NOMO-1 treated with DMSO at 0.1 percent for 48 hours (cell line): Measurements from ENCODE around the gene JMY.

ENCODE experiments used
- DNase-seq: peaks from one replicate; lab custom pipeline; 2025; ENCODE audit not compliant: unreplicated experiment; lab: John Stamatoyannopoulos, UW

JMY gene, protein sequence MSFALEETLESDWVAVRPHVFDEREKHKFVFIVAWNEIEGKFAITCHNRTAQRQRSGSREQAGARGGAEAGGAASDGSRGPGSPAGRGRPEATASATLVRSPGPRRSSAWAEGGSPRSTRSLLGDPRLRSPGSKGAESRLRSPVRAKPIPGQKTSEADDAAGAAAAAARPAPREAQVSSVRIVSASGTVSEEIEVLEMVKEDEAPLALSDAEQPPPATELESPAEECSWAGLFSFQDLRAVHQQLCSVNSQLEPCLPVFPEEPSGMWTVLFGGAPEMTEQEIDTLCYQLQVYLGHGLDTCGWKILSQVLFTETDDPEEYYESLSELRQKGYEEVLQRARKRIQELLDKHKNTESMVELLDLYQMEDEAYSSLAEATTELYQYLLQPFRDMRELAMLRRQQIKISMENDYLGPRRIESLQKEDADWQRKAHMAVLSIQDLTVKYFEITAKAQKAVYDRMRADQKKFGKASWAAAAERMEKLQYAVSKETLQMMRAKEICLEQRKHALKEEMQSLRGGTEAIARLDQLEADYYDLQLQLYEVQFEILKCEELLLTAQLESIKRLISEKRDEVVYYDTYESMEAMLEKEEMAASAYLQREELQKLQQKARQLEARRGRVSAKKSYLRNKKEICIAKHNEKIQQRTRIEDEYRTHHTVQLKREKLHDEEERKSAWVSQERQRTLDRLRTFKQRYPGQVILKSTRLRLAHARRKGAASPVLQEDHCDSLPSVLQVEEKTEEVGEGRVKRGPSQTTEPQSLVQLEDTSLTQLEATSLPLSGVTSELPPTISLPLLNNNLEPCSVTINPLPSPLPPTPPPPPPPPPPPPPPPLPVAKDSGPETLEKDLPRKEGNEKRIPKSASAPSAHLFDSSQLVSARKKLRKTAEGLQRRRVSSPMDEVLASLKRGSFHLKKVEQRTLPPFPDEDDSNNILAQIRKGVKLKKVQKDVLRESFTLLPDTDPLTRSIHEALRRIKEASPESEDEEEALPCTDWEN

DNA sequence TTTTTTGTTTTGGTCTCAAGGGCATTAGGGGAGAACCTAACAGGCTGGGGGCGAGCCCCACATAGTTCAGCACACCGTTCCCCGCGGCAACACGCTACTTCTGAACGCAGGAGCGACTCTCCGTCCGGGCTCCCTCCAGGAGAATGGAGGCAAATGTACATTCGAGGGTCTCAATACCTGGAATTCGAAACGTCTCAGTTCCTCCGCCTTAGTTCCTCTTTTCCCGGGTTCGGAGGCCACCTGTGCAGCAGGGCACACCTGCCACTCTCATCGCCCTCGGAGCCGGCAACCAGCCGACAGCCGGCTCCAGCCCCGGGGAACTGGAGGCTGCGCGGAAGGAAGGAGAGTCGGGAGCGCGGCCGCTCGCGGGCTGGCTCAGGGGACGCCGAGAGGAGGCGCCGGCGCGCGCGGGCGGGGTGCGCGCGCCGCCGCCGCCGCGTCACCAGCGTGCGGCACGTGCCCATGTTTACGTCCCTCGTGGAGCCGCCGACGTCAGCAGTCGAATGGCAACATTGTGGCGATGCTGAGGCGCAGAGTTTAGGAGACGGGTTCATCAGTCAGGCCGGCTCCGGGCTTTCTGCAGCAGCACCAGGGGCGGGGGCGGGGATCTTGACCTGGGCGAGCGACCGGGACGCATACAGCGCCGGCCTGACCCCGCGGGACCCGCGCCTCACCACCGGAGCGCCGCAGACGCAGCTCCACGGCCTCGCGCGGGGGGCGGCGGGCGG is at the start of gene JMY:
JMY (plus strand) TSS at position 498 of the 728 bp plus-strand sequence. CDS start 520 bp downstream, outside the sequence.
- peak; percentile 77 for DNase-seq

DNA sequence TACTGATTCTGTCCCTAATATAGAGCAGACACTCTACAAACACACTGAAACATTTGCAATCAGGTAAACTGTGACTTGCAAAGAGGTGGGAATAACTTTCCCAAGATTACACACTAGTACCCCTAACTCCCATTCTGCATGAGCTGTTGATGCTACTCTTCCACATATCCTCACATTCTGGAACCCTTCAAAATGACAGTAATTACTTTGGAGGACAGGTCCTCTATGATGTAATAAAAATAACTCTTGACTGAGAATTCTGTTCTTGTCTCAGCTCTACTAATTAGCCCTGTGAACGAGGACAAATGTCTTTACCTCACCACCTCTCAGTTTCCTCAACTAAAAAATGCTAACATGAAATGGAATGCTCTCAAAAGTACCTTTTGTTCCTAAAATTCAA is 49.5 kb upstream of the JMY start:
- DNase-seq: no peak

DNA sequence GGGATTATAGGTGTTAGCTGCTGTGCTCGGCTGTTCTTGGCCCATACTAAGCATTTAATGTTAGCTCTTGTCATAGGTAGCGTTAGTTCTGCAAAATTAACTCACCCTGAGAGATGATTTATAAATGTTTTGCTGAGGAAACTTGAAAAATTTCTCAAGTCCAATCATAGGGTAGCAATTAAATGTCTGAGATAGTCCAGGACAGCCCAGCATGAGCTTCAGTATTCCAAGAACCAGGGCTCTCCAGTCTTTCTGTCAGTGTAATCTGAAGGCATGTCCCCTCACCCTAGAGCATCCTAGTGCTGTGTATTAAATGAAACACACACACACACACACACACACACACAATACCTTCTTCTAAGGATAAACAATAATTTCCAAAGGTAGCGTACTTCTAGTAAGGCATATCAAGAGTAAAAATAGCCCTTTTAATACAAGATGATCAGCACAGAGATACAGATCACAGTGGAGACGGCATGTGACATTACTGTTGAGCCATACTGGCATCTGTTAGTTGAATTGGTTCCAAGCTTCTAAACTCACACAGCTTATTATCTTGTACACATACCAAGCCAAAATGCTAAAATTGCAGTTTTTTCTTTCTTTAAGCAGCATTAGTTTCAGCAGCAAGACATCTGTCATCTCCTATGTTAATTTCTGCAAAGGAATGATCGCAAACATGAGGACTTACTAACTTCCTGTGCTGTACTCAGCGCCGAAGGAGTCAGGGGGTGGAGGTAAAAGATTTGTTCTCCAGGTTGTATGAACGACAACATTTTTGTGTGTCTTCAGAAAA is 46.3 kb upstream of the JMY start:
- no peak for DNase-seq

DNA sequence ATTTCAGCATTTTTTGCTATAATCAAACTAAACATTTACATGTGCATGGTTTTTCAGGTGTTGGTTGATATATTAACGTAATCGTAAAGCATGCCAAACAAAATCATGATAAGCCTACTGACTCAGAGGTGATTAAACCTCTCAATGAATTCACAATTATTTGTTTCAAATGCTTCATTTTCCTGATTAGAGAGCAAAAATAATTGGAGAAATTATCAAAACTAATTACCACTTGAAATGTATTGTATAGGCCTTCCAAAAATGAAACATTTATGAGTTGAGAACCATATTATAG is 45.7 kb upstream of the JMY start:
- no peak for DNase-seq

DNA sequence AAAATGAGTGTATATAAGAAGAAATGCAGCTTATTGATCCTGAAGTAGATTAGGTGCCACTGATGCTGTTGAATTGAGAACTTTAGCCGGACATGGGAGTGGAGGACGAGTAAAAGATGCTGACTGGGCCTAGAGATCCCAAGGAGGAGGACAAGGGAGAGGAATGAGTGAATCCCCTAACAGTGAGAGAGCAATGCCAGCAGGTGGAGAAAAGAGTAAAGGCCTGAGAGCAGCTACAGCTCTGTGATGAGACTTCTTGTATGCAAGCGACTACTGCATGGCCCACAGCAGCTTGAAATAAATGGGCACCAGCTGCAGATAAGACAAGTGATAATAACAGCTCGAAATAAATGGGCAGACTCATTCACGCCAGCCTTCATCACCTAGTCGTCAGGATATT is 44.5 kb upstream of the JMY start:
- DNase-seq: no peak

DNA sequence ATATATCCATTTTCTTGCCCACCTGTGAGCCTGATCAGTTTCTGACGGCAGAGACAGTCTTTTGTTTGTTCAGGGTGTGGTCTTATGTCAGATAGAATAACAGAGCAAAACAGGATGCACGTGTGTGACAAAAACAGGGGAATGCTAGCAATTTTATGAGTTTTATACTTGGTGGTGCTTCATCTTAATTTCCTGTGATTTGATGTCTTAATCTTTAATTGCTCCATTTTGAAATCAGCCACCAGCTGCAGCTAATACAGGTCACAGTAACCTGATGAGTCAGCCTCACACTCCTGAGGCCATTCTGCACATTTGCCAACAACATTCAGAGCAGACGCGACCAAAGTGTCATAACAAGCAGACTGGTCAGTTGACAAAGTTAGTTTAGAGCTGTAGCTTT is 42.3 kb upstream of the JMY start:
- no peak for DNase-seq

DNA sequence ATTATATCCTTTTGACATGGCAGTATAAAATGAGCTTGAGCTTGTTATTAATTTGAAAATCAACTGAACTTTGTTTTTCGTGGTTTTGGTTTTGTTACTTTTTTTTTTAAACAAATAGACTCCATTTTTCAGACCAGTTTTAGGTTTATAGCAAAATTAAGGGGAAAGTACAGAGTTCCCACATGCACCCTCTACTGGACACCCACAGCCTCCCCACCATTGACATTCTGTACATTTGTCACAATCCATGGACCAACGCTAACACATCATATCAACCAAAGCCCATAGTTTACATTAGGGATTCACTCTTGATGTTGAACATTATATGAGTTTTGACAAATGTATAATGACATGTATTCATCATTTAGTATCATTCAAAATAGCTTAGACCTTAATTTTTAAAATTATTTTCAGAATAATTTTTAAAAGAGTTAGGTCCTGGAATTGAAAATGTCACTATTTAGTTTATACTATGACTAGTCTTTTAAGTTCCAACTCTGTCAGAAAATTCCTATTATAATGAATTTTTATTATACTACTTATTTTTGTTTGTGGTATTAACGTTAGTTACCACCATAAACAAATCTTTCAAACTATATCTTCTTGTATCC is 35.3 kb upstream of the JMY start:
- DNase-seq: peak; percentile 7

DNA sequence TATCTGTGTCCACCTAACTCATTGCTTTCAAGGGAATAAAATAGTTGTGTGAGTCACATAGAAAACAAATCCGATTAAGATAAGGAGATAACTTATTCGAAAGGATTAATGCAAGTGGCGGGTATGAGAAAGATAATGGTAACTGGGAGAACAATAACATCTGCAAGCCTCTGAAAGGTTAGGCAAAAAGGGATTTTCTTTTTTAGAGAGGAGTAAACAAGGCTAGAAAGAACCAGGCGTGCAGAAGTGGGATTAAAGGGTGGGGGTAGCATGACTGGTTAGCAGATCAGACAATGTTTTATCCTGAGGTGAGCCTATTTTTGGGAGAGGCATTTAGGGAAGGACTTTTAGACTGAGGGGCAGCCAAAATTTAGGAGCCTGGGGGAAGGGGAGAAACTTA is 34.7 kb upstream of the JMY start:
- no peak for DNase-seq

DNA sequence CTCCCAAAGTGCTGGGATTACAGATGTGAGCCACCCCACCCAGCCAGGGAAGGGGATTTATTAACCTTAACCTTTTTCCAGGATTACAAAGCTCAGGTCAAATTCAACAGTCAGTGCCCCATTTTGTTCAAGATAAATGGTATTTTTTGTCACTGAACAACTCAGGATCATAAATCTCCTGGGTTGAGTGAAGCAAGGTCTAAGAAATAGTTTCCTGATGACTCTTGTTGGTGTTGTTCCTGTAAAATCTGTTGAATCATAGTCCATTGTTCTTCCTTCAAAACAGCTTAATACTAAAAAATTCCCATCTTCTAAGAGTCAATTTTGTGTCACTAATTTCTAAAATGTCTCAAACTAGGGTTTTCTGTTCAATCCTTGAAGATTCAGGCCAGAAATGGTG is 33.9 kb upstream of the JMY start:
- DNase-seq: no peak

DNA sequence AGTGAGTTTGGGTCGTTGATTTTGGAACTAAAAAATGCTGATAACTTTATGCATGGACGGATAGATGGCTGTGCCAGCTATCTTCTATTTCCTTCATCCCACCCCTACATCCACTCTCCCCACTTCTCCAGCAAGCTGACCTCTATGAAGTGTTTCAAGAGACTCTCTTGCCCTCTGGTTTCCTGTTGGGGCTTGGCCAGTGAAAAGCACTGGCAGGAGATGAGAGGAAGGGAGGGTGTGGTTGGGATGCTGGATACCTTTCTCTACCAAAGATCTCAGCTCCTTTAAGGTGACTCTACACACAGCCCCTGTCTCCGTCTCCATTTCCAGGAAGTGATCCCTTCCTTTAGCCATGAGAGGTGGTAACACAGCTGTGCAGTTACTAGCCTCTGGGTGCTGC is 30.0 kb upstream of the JMY start:
- no peak for DNase-seq

DNA sequence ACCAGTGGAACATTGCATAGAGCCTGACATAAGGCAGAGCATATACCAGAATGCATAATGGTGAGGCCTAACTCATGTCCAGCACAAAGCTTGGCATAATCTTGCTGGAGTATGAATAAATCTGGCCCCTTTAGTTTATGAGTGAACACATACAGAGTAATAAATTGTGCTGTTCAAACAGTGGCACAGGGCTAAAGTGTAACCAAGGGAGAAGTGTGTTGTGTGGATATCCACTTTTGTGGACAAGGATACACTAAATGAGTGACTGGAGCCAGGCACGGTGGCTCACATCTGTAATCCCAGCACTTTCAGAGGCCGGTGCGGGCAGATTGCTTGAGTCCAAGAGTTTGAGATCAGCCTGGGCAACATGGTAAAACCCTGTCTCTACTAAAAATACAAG is 29.4 kb upstream of the JMY start:
- DNase-seq: no peak

DNA sequence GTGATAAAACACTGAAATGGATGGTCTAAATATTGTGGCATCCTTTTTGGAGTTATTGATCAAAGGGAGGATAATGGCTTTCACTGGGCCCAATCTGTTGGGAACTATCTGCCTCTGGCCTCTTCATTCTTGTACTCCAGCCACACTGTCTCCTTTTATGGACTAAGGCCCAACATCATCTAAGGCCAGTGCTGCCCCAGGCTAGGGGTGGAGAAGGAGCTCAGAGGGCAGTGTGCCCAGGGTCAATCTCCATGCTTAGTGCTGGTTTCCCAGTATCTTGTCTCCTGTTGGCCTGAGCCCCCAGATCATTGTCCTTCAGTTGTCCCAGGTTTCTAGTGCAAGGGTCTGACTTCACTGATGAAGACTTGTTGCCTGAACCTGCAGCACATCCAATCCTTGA is 26.4 kb upstream of the JMY start:
- DNase-seq: no peak

DNA sequence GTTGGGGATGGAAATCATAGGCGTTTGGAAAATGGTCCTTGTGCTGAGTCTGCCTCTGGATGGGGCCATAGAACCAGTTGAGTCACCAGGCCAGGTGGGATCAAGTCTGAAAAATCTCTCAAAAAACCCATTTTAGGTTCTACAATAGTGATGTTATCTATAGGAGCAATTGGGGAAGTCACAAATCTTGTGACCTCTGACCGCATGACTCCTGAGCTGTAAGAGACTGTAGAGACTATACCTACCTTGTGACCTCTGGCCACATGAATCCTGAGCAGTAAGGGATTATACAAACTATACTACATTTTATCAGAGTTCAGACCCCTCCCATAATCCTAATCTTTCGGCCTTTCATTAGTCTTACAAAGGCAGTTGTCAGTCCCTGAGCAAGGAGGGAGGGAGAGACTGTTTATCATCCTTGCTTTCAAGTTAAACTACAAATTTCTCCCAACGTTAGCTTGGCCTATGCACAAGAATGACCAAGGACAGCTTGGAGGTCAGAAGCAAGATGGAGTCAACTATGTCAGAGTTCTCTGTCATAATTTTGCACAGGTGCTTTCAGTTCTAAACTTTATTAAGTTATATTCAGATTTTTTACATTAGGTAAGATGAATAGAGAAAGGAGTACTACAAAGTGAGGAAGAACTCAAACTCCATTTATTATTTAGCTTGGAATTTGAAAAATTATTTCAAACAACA is 11.5 kb upstream of the JMY start:
- DNase-seq: no peak

DNA sequence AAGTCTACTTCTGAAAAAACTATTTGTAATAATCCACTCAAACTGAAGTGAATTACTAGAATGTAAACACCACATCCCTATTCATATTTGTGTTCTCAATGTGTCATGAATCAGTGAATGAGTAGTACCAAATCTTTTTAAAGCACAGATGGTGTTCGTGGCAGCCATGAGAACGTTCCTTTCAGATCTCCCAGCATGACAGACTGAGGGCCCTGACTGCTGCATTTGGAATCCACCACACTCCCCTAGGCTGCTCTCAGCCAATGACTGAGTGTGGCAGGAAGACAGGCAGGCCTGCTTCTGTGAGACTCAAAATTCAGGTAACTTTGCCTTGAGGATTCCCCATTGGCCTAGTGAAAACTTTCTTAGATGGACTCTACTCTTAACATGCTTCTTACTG is 10.9 kb upstream of the JMY start:
- DNase-seq: no peak

DNA sequence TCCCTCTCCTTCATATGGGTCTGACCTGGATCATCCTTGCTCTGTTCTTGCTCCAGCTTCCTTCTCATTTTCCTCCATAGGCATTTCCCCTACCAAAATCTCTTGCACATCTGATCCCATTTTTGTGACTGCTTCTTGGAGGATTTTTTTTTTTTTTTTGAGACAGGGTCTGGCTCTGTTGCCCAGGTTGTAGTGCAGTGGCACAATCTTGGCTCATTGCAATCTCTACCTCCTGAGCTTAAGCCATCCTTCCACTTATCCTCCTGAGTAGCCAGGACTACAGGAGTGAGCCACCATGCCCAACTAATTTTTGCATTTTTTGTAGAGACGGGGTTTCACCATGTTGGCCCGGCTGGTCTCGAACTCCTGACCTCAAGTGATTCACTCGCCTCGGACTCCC is 10.5 kb upstream of the JMY start:
- DNase-seq: no peak

DNA sequence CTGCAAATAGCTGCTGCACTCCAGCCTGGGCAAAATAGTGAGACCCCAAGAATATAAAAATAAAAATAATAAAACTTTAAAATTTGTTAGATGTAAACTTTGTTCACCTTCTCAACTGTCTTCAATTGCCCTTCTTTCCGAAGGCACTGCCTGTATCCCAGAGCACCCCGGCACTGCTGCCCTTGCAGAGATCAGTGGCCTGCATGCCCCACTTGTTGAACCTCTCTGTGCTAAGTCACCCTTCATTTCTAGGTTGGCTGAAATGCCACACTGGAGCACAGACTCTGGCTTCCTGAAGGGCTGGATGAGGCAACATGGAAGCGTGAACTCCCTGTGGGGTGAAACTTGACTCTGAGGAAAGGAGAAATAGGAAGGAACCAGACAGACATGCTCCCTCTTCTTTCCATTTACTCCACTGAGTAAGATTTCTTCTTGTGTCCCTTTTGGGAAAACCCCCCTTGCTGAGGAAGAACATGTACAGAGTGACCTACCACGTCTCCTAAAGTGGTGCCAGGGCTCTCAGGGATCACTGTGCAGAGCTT is 8.4 kb upstream of the JMY start:
- DNase-seq: no peak

DNA sequence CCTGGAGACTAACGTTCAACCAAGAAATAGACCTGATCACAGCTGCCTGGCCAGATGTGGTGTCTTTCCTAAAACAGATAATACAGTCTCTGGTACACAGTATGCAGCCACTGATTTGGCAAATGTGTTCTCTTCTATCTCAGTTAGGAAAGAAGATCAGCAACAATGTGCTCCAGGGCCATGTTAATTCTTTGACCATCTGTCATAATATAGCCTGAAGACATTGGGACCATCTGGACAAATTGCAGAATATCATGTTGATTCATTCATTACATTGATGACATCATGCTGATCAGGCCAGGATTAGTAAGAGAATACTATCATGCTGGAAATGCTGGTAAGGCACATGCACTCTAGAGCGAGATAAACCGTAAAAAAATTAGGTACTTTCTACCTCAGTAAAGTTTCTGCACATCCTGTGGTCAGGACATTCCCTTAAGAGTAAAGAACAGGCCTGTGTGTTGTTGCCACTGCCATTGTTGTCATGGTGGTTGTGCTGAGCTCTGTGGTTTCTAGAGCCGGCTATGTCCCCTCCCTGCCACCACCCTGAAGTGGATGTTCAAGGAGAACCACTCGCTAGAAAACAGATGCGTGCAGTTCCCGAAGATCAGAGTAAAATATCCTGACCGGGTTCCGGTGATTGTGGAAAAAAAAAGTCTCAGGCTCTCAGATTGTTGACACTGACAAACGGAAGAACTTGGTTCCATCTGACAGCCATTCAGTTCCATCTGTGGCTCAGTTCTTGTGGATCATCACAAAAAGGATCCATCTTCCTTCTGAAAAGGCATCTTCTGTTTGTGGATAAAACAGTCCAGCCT is 6.4 kb upstream of the JMY start:
- no peak for DNase-seq

DNA sequence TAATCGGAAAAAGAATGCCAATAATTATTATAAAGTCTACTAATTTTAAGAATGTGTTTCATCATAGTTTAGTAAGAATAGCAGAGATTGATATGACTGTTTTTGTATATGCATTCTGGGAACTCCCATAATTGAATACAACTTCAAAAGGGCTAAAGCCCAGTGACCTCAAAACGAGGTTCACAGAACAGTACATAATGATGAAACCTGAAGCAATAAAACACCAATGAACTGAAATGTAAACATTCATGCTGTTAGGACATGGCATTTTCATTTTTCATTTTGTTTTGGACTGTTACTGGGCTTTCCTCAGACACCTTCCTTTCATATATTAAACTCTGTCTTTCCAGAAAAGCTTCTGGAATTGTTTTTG is 684 bp upstream of the JMY start:
- no peak for DNase-seq
